HG02588 (cell line): Measurements from ENCODE around the gene ABCG1.

Experiments used
- ATAC-seq: cut with Tn5 transposase; IDR thresholded peaks from one replicate; pipeline ENCODE4 v1.9.1; 2021; ENCODE audit warnings: mild to moderate bottlenecking, moderate library complexity; ENCODE audit not compliant: unreplicated experiment

The ABCG1 gene

GRCh38 chr21:42343101-42343500 lies 124.2 kb downstream of the ABCG1 start:
- no peak for ATAC-seq

- ATAC-seq: no peak
Observed at GRCh38 chr21:42343556-42343955, 124.6 kb downstream of the ABCG1 start.

- no peak for ATAC-seq
Observed at GRCh38 chr21:42343963-42344510, 125.1 kb downstream of the ABCG1 start.

- no peak for ATAC-seq
Observed at GRCh38 chr21:42344631-42345030, 125.7 kb downstream of the ABCG1 start.

- ATAC-seq: no peak
Observed at GRCh38 chr21:42346441-42346840, 127.5 kb downstream of the ABCG1 start.
